Heart left ventricle (tissue), 13 donors: Measurements from ENCODE around the gene SLC12A3.

Experiments used
- CTCF ChIP-seq, 12 donors: fragments of 200-600 bp; sonication (generic) in 4 of 12; IDR thresholded peaks; one replicate each; pipeline versions ENCODE4 v1.5.0 to v1.8.0; 2018 to 2022; ENCODE audit warnings: antibody characterized with exemption in 12 of 12, mild to moderate bottlenecking in 5 of 12
- POLR2A ChIP-seq, 2 donors: fragments of 450-650 bp; IDR thresholded peaks; one replicate each; pipeline ENCODE4 v1.6.1; 2017; ENCODE audit warnings: antibody characterized with exemption in 2 of 2, mild to moderate bottlenecking in 2 of 2, moderate library complexity in 2 of 2
- donor health status: ischemic (EF 13 %, LVEDD 7.1; RV severe dilation, severe dysfunction).
- donor health status: DM: no; HTN: yes; CAD: no.
- donor health status: DM: no; HTN: no; CAD: no.
- donor health status: ischemic (EF 25% LVEDD 6.9; RV normal size, moderate dysfunction).
- donor health status: ischemic (EF 25% LVEDD 5.7; RV mildly dilated, moderate dysfunction).
- donor health status: ischemic (EF 35%, LVEDD 5.7; RV mildly dilated, moderate dysfunction).
- donor health status: nonischemic (EF 11% LVEDD 7.7; RV severe dilation, severe dysfunction).
- donor health status: DM: yes; HTN: yes; CAD: no.
- donor health status: PGD.
- donor health status: ischemic (EF 29% LVEDD 5.4; RV normal size, mild dysfunction).
- donor health status: nonischemic (EF 23%, LVEDD 6.1; RV moderate dilation, normal function).

- no peak for TF ChIP-seq CTCF (IDR thresholded peaks at IDR 0.05)
- no peak for TF ChIP-seq POLR2A (IDR thresholded peaks at IDR 0.05)
Measured at GRCh38 chr16:56884026-56884582, 19.1 kb downstream of the SLC12A3 start.
